Type B pancreatic cell (in vitro differentiated cells): ENCODE data around the gene C1orf174. TPM values are rescaled to one million over a fixed set of nuclear protein-coding genes. Genes with fewer than 3 reads are reported as not detected.

ENCODE experiments used
- DNase-seq: peaks from one replicate; pipeline ENCODE4 v3.0.0; 2021; ENCODE audit warnings: mixed read lengths; ENCODE audit not compliant: unreplicated experiment; ENCODE audit errors: extremely low spot score
- H3K27ac Mint-ChIP-seq: 2 replicates; pipeline ENCODE4 v1.8.0; 2021; ENCODE audit warnings: mild to moderate bottlenecking, mixed read lengths
- H3K27me3 Mint-ChIP-seq: 2 replicates; pipeline ENCODE4 v1.8.0; 2021; ENCODE audit warnings: mixed read lengths
- H3K36me3 Mint-ChIP-seq: 2 replicates; pipeline ENCODE4 v1.8.0; 2021; ENCODE audit warnings: mixed read lengths
- H3K4me1 Mint-ChIP-seq: one replicate; pipeline ENCODE4 v1.8.0; 2021; ENCODE audit warnings: mixed read lengths; ENCODE audit not compliant: unreplicated experiment
- H3K4me3 Mint-ChIP-seq: 2 replicates; pipeline ENCODE4 v1.8.0; 2021; ENCODE audit warnings: mild to moderate bottlenecking, mixed read lengths
- H3K9me3 Mint-ChIP-seq: 2 replicates; pipeline ENCODE4 v1.8.0; 2021; ENCODE audit warnings: mixed read lengths
- CTCF ChIP-seq: fragments of 200-600 bp; sonication (generic); conservative IDR thresholded peaks from 2 replicates; pipeline ENCODE4 v1.5.0; 2021; ENCODE audit warnings: antibody characterized with exemption, mild to moderate bottlenecking
- total RNA-seq: library from RNA; stranded (reverse); gene quantifications from 2 replicates; pipeline ENCODE4 v1.2.1, GENCODE V29; 2021; ENCODE audit warnings: low replicate concordance

C1orf174 gene
- total RNA-seq, 1 donor from 2014 or later, result 31.4 TPM

DNA sequence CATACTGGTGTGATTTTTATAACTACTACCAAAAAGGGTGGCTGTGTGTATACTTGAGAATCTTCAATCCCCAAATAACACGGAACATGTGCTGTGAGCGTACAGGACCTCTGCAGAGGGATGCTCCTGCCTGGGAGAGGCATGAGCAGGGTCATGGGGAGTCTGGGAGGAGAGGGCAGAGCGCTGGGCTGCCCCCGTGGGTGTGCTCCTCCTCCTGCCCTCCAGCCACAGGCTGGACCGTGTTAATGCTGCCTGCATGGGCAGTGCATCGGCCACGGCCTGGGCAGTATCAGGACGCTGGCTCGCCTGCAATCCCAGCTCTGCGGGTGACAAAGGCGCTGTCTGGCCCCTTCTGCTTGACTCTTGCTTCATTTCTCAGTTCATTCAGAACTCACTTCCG is 49.2 kb downstream of the C1orf174 start:
- Mint-ChIP-seq H3K27ac (no peak overlapping the region), H3K4me1 (peaks cover 5% of the 10 kb centered on the region), H3K4me3 (no peak overlapping the region), H3K9me3 (no peaks in the 10 kb centered on the region), H3K27me3 (no peaks in the 10 kb centered on the region), H3K36me3 (peaks cover 3% of the 10 kb centered on the region)
- no peak for TF ChIP-seq CTCF
- DNase-seq, result no peak

DNA sequence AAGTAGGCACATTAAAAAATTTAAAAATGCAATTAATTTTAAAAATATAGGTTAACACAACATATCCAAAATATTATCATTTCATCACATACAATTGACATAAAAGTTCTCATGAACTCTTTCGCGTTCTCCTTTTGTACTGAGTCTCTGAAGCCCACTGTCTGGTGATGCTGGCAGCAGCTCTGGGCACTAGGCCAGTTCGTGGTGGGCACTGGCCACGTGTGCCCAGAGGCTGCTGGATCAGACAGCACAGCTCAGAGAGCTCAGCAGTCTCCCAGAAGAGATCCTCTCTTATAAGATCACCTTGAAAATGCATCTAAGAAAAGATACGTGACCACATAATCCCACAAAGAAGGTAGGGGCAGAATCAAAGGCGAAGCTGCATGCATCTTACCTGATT is 53.0 kb downstream of the C1orf174 start:
- no peaks in the 10 kb centered on the region for H3K4me1 Mint-ChIP-seq

GRCh38 chr1:3846541-3846940 is 53.5 kb downstream of the C1orf174 start:
- no peak for DNase-seq
- peaks cover 7% of the 10 kb centered on the region for H3K36me3 Mint-ChIP-seq
- no peak overlapping the region for H3K27ac Mint-ChIP-seq
- no peaks in the 10 kb centered on the region for H3K27me3 Mint-ChIP-seq
- no peaks in the 10 kb centered on the region for H3K9me3 Mint-ChIP-seq
- no peaks in the 10 kb centered on the region for H3K4me1 Mint-ChIP-seq
- H3K4me3 Mint-ChIP-seq, result no peak overlapping the region
- no peak for TF ChIP-seq CTCF

More for the DNA sequence above, 53.0 kb downstream of the C1orf174 start:
- H3K4me3 Mint-ChIP-seq, result no peak overlapping the region
- no peaks in the 10 kb centered on the region for H3K9me3 Mint-ChIP-seq
- H3K36me3 Mint-ChIP-seq, result peaks cover 7% of the 10 kb centered on the region
- no peak for TF ChIP-seq CTCF
- DNase-seq, result no peak
- H3K27ac Mint-ChIP-seq, result no peak overlapping the region
- H3K27me3 Mint-ChIP-seq, result no peaks in the 10 kb centered on the region

DNA sequence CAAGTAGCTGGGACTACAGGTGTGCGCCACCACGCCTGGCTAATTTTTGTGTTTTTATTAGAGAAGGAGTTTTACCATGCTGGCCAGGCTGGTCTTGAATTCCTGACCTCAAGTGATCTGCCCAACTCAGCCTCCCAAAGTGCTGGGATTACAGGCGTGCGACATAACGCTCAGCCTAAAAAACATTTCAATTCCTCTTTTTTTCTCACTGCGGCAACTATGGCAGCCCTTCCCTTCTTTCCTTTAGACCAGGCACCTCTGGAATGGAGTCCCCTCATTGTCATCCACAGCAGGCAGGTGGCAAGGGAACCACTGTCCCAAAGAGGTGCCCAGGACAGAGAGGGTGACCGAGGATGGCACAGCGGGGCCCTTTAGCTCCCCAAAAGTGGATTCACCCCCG is 57.2 kb downstream of the C1orf174 start:
- DNase-seq, result no peak
- Mint-ChIP-seq H3K27ac (no peak overlapping the region), H3K27me3 (no peaks in the 10 kb centered on the region), H3K4me1 (no peaks in the 10 kb centered on the region), H3K9me3 (no peaks in the 10 kb centered on the region), H3K36me3 (peaks cover 29% of the 10 kb centered on the region), H3K4me3 (no peak overlapping the region)
- TF ChIP-seq CTCF, result no peak

GRCh38 chr1:3841491-3841890 is 58.6 kb downstream of the C1orf174 start:
- Mint-ChIP-seq H3K9me3 (no peaks in the 10 kb centered on the region), H3K27ac (no peak overlapping the region), H3K36me3 (peaks cover 37% of the 10 kb centered on the region)

More at GRCh38 chr1:3841491-3841890, 58.6 kb downstream of the C1orf174 start:
- H3K27me3 Mint-ChIP-seq, result no peaks in the 10 kb centered on the region
- no peak for TF ChIP-seq CTCF
- no peak overlapping the region for H3K4me3 Mint-ChIP-seq
- no peaks in the 10 kb centered on the region for H3K4me1 Mint-ChIP-seq
- no peak for DNase-seq

Other genes with a start within 250 kb of the C1orf174 start
- gene TP73, start 247.8 kb downstream of the C1orf174 start, total RNA-seq, result 1.6 TPM in 2 replicates
- gene CCDC27, start 147.8 kb downstream of the C1orf174 start, total RNA-seq, result not detected in 2 replicates
- 10.8 and 15.1 TPM in 2 replicates for gene SMIM1, start 127.5 kb downstream of the C1orf174 start, total RNA-seq
- gene LRRC47, start 103.8 kb downstream of the C1orf174 start, total RNA-seq, result 53.5 and 56.5 TPM in 2 replicates
- gene CEP104, start 43.1 kb downstream of the C1orf174 start, total RNA-seq, result 41.9 and 42.3 TPM in 2 replicates
- gene DFFB, start 42.8 kb downstream of the C1orf174 start, total RNA-seq, result 6.8 and 10.6 TPM in 2 replicates